B cell (primary cell): Measurements from ENCODE around the gene NCL.
"Not testable (repeated sequence)": the region's sequence is repeated elsewhere in the genome, so short reads cannot be mapped to it uniquely, and the experiment has no call there.

Experiments
- EZH2 ChIP-seq: IDR thresholded peaks from 2 replicates; pipeline ENCODE4 v1.6.1; 2012; ENCODE audit warnings: borderline replicate concordance, low read depth, mild to moderate bottlenecking, moderate library complexity, low read length; ENCODE audit not compliant: insufficient read depth, poor library complexity, severe bottlenecking
- TF ChIP-seq, protein P1 (sequence below): fragments of 200-600 bp; IDR thresholded peaks from one replicate; pipeline ENCODE4 v1.8.0; 2022; ENCODE audit warnings: antibody characterized with exemption, mild to moderate bottlenecking

GRCh38 chr2:231404183-231404578 is 60.1 kb downstream of the NCL start:
- TF ChIP-seq, protein P1, sequence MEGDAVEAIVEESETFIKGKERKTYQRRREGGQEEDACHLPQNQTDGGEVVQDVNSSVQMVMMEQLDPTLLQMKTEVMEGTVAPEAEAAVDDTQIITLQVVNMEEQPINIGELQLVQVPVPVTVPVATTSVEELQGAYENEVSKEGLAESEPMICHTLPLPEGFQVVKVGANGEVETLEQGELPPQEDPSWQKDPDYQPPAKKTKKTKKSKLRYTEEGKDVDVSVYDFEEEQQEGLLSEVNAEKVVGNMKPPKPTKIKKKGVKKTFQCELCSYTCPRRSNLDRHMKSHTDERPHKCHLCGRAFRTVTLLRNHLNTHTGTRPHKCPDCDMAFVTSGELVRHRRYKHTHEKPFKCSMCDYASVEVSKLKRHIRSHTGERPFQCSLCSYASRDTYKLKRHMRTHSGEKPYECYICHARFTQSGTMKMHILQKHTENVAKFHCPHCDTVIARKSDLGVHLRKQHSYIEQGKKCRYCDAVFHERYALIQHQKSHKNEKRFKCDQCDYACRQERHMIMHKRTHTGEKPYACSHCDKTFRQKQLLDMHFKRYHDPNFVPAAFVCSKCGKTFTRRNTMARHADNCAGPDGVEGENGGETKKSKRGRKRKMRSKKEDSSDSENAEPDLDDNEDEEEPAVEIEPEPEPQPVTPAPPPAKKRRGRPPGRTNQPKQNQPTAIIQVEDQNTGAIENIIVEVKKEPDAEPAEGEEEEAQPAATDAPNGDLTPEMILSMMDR = not testable (repeated sequence)
- not testable (repeated sequence) for TF ChIP-seq EZH2
